HepG2 (cell line): ENCODE data around the gene NCAPD2. TPM values are rescaled to one million over a fixed set of nuclear protein-coding genes. Genes with fewer than 3 reads are reported as not detected.

ENCODE experiments used
- ATAC-seq: fragments of 200-7000 bp; cut with Tn5 transposase; 3 replicates; pipeline ENCODE4 v1.9.1; 2020; ENCODE audit warnings: mild to moderate bottlenecking, moderate library complexity
- BruUV-seq: library from RNA; stranded (reverse); fragments of 400-500 nt; replicated peaks from 2 replicates; lab custom pipeline; 2021; lab: Mats Ljungman, UMichigan
- CTCF ChIA-PET: fragments of 300-600 bp; formaldehyde crosslinking; extraction: SDS; loops from one replicate; lab custom pipeline; 2021; ENCODE audit warnings: low total read pairs, inconsistent platforms, low intra/inter-chr PET ratio; lab: Yijun Ruan, JAX
- POLR2A ChIA-PET: fragments of 350-600 bp; sonication (Branson Sonifier 250); formaldehyde crosslinking; loops from one replicate; lab custom pipeline; 2020; ENCODE audit warnings: antibody characterized with exemption, inconsistent platforms; lab: Yijun Ruan, JAX
- DNase-seq: peaks from one replicate; pipeline ENCODE4 v3.0.0-alpha.2; 2015; ENCODE audit warnings: low spot score
- FAIRE-seq: peaks from 3 replicates; lab custom pipeline; 2011; peaks lifted over from hg19 to GRCh38; lab: Jason Lieb, UNC
- H2AFZ ChIP-seq: one replicate; pipeline ENCODE4 v1.6.1; 2011; ENCODE audit warnings: low read length, inconsistent platforms
- H3K27ac ChIP-seq: fragments of 300-600 bp; 3 replicates; pipeline ENCODE4 v1.8.0; 2011; ENCODE audit warnings: mixed run types, mild to moderate bottlenecking, mixed read lengths, low read length, inconsistent platforms; ENCODE audit not compliant: insufficient read depth; ENCODE audit errors: extremely low read length
- H3K27me3 ChIP-seq, 2 experiments: fragments of 200-600 bp in 1 of 2; 2 replicates in 1 of 2; 3 replicates in 1 of 2; pipeline versions ENCODE4 v1.6.0 to v1.8.0; 2011; ENCODE audit warnings: low read length in 2 of 2, mild to moderate bottlenecking in 2 of 2, moderate library complexity in 2 of 2, inconsistent platforms in 1 of 2; ENCODE audit not compliant: insufficient read depth in 2 of 2, control insufficient read depth in 1 of 2
- H3K36me3 ChIP-seq, 2 experiments: fragments of 200-600 bp in 1 of 2; replicated peaks in 1 of 2; 2 replicates in 1 of 2; 3 replicates in 1 of 2; pipeline versions ENCODE4 v1.5.1 to v1.8.0; 2011; ENCODE audit warnings: low read length in 2 of 2, inconsistent platforms in 1 of 2; ENCODE audit not compliant: insufficient read depth in 2 of 2, control insufficient read depth in 1 of 2
- H3K4me1 ChIP-seq: 2 replicates; pipeline ENCODE4 v1.5.1; 2012; ENCODE audit warnings: low read length, inconsistent platforms; ENCODE audit not compliant: insufficient read depth
- H3K4me2 ChIP-seq: 2 replicates; pipeline ENCODE4 v1.6.0; 2011; ENCODE audit warnings: low read depth, low read length, inconsistent platforms
- H3K4me3 ChIP-seq, 3 experiments: fragments of 200-600 bp in 1 of 3; sonication (generic), shearing (Covaris generic) in 1 of 3; replicated peaks in 1 of 3; 2 replicates each; pipeline ENCODE4 v1.5.1; 2011 to 2016; ENCODE audit warnings: low read length in 3 of 3, inconsistent platforms in 2 of 3, low read depth in 2 of 3, mild to moderate bottlenecking in 2 of 3, control low read depth in 1 of 3, mixed read lengths in 1 of 3; ENCODE audit not compliant: insufficient read depth in 1 of 3
- H3K79me2 ChIP-seq: one replicate; pipeline ENCODE4 v1.6.1; 2011; ENCODE audit warnings: low read length, inconsistent platforms; ENCODE audit not compliant: insufficient read depth
- H3K9ac ChIP-seq: 2 replicates; pipeline ENCODE4 v1.6.0; 2011; ENCODE audit warnings: mild to moderate bottlenecking, low read depth, low read length, inconsistent platforms; ENCODE audit not compliant: insufficient read depth
- H3K9me3 ChIP-seq: 2 replicates; pipeline ENCODE4 v1.5.1; 2012; ENCODE audit warnings: mild to moderate bottlenecking, low read length
- H4K20me1 ChIP-seq: 2 replicates; pipeline ENCODE4 v1.6.0; 2011; ENCODE audit warnings: inconsistent platforms, mild to moderate bottlenecking, low read length, moderate library complexity; ENCODE audit not compliant: insufficient read depth
- GTF2F1 ChIP-seq: fragments of 150-350 bp; IDR thresholded peaks from 2 replicates; pipeline ENCODE4 v1.6.1; 2014; ENCODE audit warnings: low read length
- HOXA3 ChIP-seq: sonication (generic); formaldehyde crosslinking; IDR thresholded peaks from 2 replicates; pipeline ENCODE4 v1.5.0; 2020; ENCODE audit warnings: missing genetic modification reagents
- KDM5A ChIP-seq: fragments of 200-600 bp; sonication (generic); IDR thresholded peaks from 2 replicates; pipeline ENCODE4 v1.7.0; 2018; ENCODE audit warnings: antibody characterized with exemption, mild to moderate bottlenecking, low read length, borderline replicate concordance
- SP140L ChIP-seq: sonication (generic); formaldehyde crosslinking; IDR thresholded peaks from 2 replicates; pipeline ENCODE4 v1.4.0; 2020; ENCODE audit warnings: missing genetic modification reagents, borderline replicate concordance
- TBX3 ChIP-seq: fragments of 450-650 bp; IDR thresholded peaks from 2 replicates; pipeline ENCODE4 v1.6.1; 2017; ENCODE audit warnings: antibody characterized with exemption, mild to moderate bottlenecking, inconsistent platforms, borderline replicate concordance
- TCF7 ChIP-seq: sonication (generic); IDR thresholded peaks from 2 replicates; pipeline ENCODE4 v1.6.1; 2016; ENCODE audit warnings: antibody characterized with exemption, low read depth
- ZNF121 ChIP-seq: sonication (generic); formaldehyde crosslinking; IDR thresholded peaks from 2 replicates; pipeline ENCODE4 v1.5.0; 2020; ENCODE audit warnings: mild to moderate bottlenecking, missing genetic modification reagents
- WGBS: methylation state at CpG from one replicate; pipeline ENCODE4 v1.1.6; 2017; ENCODE audit warnings: low lambda C conversion rate; 5-methylcytosine and 5-hydroxymethylcytosine counted together
- in situ Hi-C: cut with HindIII; loops from 2 replicates; pipeline ENCODE4 v1.10.0; 2017; ENCODE audit warnings: low pct_unique_long_range_greater_than_20kb; ENCODE audit not compliant: extremely low pct_ligation_motif_present
- intact Hi-C: fragments of 100-400 bp; cut with micrococcal nuclease; formaldehyde crosslinking; loops from one replicate; pipeline ENCODE4 v1.10.0; 2022; ENCODE audit not compliant: unreplicated experiment
- polyA plus RNA-seq, 8 experiments: library from polyadenylated mRNA; depleted of rRNA in 3 of 8; stranded (reverse) in 7 of 8; unstranded in 1 of 8; fragments of >200 nt; fragmentation: Illumina TruSeq in 4 of 8; extraction: Trizol in 4 of 8; gene quantifications; 2 replicates each; pipeline versions ENCODE4 v1.2.1 to v1.2.3, GENCODE V29; 2011 to 2016; ENCODE audit warnings: low read depth in 4 of 8, missing spikeins in 1 of 8, mixed read lengths in 1 of 8; ENCODE audit not compliant: insufficient read depth in 1 of 8
- total RNA-seq, 5 experiments: library from RNA; depleted of rRNA; stranded (reverse); fragments of >200 nt; fragmentation: Illumina TruSeq; extraction: Trizol; gene quantifications; 2 replicates each; pipeline ENCODE4 v1.2.3, GENCODE V29; 2016; ENCODE audit warnings: low read depth in 1 of 5
- TF ChIP-seq, protein P1 (sequence below): IDR thresholded peaks from 2 replicates; pipeline ENCODE4 v1.6.1; 2016; ENCODE audit warnings: control low read depth
- TF ChIP-seq, protein P2 (sequence below): sonication (generic); formaldehyde crosslinking; IDR thresholded peaks from 2 replicates; pipeline ENCODE4 v1.4.0; 2020; ENCODE audit warnings: missing genetic modification reagents

NCAPD2 gene
- total and polyA plus RNA-seq, 2 of the 13 experiments (the other 11 are each of a cell fraction or from before 2014, with no cell fraction given): 51.1 to 65.6 TPM

DNA sequence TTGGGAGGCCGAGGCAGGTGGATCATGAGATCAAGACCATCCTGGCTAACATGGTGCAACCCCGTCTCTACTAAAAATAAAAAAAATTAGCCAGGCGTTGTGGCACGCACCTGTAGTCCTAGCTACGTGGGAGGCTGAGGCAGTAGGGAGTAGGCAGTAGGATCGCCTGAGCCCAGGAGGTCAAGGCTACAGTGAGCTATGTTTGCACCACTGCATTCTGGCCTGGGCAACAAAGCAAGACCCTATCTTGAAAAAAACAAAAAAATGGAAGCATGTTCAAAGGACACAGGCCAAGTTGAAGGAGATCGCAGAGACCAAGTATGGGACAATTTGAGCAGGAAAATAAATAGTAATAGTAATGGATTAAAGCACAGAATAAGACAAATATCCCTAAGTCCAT lies 14.2 kb downstream of the NCAPD2 start:
- Histone ChIP-seq H2AFZ (no peak overlapping the region), H4K20me1 (no peaks in the 10 kb centered on the region), H3K9me3 (no peaks in the 10 kb centered on the region), H3K4me1 (peaks cover 18% of the 10 kb centered on the region; the same call in 1 of the 2 replicates)
- ATAC-seq: no peak
- POLR2A ChIA-PET: interaction anchor here (1.1 to 1.6 kb wide), 3 partner anchors 15 to 37 kb away, joined by 3 to 6 read pairs (median 4); partner anchors contain the start of genes MRPL51 and VAMP1
- no peak for TF ChIP-seq TBX3
- TF ChIP-seq ZNF121 (CRISPR knock-in tag): peak; percentile 87
- TF ChIP-seq, all 625 proteins: peak for 1
- WGBS: 87% methylated on average over 7 of the region's 7 CpGs
- H3K27ac ChIP-seq: peak overlapping the region; percentile 15
- FAIRE-seq (no peak), DNase-seq (no peak)
- in situ Hi-C loops: no loop called here
- no peak overlapping the region for H3K9ac ChIP-seq
- H3K79me2 ChIP-seq: peaks cover 20% of the 10 kb centered on the region
- peaks cover 25 to 63% of the 10 kb centered on the region in 2 experiments for H3K36me3 ChIP-seq
- no peak overlapping the region for H3K4me2 ChIP-seq
- BruUV-seq: no TSS peak
- no peaks in the 10 kb centered on the region; a peak in 1 of 5 replicates for H3K27me3 ChIP-seq
- intact Hi-C loops: no loop called here
- CTCF ChIA-PET: no interaction called here
- H3K4me3 ChIP-seq: no peak overlapping the region

DNA sequence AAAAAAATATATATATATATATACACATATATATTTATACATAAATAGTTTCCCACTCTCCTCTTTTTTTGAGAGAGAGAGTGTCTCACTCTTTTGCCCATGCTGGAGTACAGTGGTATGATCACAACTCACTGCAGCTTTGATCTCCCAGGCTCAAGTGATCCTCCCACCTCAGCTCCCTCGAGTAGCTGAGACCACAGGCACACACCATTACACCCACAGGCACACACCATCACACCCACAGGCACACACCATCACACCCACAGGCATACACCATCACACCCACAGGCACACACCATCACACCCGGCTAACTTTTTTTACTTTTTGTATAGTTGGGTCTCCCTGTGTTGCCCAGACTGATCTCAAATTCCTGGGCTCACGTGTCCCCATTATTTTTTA lies 26.3 kb downstream of the NCAPD2 start:
- intact Hi-C loops: no loop called here
- CTCF ChIA-PET: no interaction called here

More for the DNA sequence above, 26.3 kb downstream of the NCAPD2 start:
- H3K9me3 ChIP-seq: no peaks in the 10 kb centered on the region
- DNase-seq (no peak), ATAC-seq (no peak), FAIRE-seq (no peak)
- H3K4me1 ChIP-seq: no peaks in the 10 kb centered on the region
- no TSS peak for BruUV-seq
- no peaks in the 10 kb centered on the region for H4K20me1 ChIP-seq
- H3K27ac ChIP-seq: no peak overlapping the region
- H3K27me3 ChIP-seq: no peaks in the 10 kb centered on the region
- H3K36me3 ChIP-seq: peaks cover 45 to 89% of the 10 kb centered on the region in 2 experiments
- TF ChIP-seq KDM5A: no peak
- TF ChIP-seq, protein P1, sequence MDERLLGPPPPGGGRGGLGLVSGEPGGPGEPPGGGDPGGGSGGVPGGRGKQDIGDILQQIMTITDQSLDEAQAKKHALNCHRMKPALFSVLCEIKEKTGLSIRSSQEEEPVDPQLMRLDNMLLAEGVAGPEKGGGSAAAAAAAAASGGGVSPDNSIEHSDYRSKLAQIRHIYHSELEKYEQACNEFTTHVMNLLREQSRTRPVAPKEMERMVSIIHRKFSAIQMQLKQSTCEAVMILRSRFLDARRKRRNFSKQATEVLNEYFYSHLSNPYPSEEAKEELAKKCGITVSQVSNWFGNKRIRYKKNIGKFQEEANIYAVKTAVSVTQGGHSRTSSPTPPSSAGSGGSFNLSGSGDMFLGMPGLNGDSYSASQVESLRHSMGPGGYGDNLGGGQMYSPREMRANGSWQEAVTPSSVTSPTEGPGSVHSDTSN: no peak
- TF ChIP-seq HOXA3 (CRISPR knock-in tag): no peak
- TF ChIP-seq GTF2F1: no peak
- TF ChIP-seq TCF7: no peak
- TF ChIP-seq, protein P2, sequence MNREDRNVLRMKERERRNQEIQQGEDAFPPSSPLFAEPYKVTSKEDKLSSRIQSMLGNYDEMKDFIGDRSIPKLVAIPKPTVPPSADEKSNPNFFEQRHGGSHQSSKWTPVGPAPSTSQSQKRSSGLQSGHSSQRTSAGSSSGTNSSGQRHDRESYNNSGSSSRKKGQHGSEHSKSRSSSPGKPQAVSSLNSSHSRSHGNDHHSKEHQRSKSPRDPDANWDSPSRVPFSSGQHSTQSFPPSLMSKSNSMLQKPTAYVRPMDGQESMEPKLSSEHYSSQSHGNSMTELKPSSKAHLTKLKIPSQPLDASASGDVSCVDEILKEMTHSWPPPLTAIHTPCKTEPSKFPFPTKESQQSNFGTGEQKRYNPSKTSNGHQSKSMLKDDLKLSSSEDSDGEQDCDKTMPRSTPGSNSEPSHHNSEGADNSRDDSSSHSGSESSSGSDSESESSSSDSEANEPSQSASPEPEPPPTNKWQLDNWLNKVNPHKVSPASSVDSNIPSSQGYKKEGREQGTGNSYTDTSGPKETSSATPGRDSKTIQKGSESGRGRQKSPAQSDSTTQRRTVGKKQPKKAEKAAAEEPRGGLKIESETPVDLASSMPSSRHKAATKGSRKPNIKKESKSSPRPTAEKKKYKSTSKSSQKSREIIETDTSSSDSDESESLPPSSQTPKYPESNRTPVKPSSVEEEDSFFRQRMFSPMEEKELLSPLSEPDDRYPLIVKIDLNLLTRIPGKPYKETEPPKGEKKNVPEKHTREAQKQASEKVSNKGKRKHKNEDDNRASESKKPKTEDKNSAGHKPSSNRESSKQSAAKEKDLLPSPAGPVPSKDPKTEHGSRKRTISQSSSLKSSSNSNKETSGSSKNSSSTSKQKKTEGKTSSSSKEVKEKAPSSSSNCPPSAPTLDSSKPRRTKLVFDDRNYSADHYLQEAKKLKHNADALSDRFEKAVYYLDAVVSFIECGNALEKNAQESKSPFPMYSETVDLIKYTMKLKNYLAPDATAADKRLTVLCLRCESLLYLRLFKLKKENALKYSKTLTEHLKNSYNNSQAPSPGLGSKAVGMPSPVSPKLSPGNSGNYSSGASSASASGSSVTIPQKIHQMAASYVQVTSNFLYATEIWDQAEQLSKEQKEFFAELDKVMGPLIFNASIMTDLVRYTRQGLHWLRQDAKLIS (CRISPR knock-in tag): no peak
- no peak for TF ChIP-seq SP140L (CRISPR knock-in tag)
- 95% methylated on average over 3 of the region's 3 CpGs for WGBS
- no peaks in the 10 kb centered on the region for H3K79me2 ChIP-seq
- H3K4me2 ChIP-seq: no peak overlapping the region
- no peak overlapping the region for H3K9ac ChIP-seq
- POLR2A ChIA-PET: no interaction called here
- no peak overlapping the region for H3K4me3 ChIP-seq
- in situ Hi-C loops: no loop called here
- H2AFZ ChIP-seq: no peak overlapping the region
